NCI-H2029 (cell line): ENCODE results near the gene DCLK1.
"Not testable (repeated sequence)": the region's sequence is repeated elsewhere in the genome, so short reads cannot be mapped to it uniquely, and the experiment has no call there.

Experiments
- DNase-seq: peaks from one replicate; lab custom pipeline; 2025; lab: John Stamatoyannopoulos, UW

DCLK1 gene

DNA sequence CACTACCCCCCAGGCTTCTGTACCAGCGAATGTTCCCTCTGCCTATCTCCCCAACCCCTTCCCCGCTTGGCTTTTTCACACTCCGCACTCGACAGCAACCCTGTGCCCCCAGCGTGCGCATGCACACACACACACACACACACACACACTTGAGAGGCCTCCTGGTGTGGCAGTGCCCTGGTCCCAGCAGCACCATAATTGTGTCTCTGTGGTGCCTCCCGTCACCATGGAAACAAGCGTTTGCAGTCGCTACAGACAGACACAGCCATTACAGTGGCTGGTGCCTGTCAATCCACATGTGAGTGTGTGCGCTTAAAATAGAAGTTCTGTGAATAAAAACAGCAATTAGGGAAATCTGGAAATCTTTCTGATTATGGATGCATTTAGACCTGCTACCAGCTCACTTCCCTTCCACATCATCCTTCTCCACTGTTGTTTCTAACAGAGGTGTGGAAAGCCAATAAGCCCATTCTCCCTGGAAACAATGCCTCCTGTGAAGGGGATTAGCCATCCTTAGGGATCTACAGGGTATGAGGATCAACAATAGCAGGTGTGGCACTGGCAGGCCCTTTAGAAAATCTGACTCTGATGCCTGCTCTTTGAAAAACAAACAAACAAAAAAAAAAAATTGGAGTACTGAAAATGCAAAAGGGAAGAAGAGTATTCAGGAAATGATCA lies 146.3 kb downstream of the DCLK1 start:
- peak; percentile 38 for DNase-seq

DNA sequence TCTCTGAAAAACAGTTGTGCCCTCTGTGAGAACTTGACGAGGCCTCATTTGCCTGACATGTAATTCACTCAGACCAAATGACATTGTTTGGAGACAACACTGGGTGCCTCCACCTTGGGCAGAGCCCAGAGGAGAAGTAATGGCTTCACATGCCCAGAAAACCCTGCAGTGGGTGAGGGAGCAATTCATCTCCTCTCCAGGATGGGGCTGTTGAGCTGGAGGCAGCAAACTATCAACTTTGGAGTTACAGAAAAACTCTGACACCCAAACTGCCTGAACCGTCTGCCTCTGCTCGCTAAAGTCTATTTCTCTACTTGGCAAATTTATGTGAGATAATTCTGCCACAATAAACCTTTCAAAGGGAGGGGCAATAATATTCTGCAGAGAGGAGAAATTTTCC lies 146.9 kb downstream of the DCLK1 start:
- no peak for DNase-seq

DNA sequence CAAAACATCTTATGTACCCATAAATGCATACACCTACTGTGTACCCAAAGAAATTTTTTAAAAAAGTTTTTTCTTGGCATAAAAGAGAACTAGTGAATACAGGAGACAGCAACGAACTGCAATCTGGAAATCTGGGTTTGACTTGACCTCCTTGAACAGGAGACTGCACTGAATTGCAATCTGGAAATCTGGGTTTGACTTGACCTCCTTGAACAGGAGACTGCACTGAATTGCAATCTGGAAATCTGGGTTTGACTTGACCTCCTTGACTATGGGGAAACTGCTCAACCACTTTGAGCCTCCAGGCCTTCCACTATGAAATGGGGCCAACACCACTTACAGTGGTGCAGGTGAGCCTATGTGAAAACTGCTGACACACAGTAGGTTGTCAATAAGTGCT lies 147.5 kb downstream of the DCLK1 start:
- not testable (repeated sequence) for DNase-seq

DNA sequence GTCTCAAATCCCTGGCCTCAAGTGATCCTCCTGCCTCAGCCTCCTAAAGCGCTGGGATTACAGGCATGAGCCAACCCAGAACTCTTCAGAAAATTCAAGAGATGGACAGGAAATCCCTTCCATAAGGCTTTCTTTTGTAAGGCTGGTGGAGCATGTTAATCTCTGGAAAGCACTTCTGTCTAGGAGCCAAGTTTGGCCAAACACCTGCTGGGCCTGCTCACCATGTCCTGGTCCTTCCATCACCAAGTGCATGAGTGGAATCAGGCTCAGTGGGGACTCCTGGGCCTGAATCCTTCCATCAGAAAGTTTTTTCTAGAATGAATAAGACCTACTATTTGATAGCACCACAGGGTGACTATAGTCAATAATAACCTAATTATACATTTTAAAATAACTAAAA lies 148.0 kb downstream of the DCLK1 start:
- DNase-seq: no peak

DNA sequence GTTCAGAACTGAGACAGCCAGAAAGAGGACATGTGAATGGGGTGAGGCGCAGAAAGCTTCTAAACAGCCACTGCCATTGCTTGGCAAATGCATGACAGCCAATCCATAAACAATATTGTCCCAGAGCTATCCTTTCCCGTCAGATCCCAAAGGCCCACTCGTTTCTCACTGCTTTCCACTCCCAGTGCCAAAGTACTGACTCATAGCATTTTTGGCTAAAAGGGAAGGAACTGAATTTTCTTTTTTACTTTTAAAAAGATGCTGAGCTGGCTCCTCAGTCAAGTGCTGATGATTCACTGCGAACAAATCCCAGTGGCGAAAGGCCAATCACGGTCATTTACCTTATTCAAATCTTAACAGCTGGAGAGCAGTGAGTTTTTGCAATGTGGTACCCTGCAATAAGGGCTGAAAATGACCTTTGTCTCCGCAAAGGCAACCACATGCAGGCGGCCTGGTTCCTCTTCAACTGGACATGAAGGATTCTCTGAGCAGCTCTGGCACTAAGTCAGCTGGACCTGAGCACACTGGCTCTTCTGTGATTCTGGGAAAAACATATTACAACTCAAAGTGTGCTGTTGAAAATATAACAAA lies 151.7 kb downstream of the DCLK1 start:
- DNase-seq: no peak

DNA sequence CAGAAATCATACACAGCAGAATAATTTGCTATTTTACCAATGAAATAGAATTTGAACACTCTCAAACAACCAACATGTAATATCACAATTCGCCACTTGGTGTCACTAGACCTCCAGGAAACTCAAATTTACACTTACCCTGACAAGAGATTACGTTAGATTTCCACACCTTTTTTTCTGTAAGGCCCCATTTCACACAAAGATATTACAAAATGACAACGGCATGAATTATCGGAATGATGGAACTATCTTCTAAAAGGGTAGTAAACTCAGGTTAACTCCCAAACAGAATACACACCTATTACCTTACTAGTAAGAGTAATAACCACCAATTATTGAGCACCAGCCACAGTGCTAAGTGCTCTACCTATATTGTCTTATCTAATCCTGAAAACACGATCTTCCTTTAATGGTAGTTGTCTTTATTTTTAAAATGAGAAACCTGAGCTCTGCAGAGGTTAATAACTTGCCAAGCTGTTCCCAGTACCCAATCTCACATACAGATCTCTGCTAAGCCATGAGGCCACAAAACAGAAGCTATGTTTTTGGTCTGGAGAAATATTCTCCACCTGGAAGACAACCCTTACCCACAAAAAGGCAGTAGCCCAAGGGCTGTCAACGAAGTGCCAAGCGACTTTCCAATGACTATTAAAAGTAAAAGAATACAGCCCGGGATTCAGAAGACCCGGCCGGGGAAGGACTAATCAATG lies 152.4 kb downstream of the DCLK1 start:
- no peak for DNase-seq

DNA sequence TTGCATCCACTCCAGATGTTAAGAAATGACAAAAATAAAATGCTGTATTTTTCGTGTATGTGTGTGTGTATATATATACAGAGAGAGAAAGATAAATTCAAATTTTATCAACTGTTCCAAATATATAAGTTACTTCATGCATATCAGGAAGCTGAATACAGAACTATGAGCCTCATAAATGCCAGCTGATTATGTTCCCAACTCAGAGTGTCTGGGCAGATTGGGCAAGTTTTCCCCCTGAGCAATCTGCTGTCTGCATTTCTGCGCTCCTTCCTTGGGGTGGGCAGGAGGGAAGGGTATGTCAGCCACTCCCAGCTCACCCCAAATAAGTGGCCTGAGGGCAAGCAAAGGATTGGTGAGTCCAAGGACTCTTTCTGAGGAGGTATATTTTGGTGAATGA lies 154.1 kb downstream of the DCLK1 start:
- no peak for DNase-seq

DNA sequence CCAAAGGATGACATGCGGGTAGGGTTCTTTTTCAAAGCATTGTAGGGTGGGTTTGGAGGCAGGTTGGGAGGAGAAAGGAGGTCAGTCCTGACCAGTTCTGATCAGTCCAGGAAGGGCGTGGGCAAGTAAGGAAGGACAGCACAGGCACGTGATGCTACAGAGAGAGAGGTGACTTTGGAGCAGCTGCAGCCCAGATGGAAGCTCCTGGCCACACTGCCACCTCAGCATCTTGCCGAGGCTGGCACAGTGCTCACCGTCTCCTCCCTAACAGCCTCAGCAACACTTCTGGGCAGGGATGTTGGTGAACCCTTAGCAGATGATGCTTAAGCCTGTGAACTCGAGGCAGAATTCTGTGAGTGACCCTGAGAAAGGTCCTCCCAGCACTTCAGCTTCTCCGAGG lies 155.1 kb downstream of the DCLK1 start:
- no peak for DNase-seq

DNA sequence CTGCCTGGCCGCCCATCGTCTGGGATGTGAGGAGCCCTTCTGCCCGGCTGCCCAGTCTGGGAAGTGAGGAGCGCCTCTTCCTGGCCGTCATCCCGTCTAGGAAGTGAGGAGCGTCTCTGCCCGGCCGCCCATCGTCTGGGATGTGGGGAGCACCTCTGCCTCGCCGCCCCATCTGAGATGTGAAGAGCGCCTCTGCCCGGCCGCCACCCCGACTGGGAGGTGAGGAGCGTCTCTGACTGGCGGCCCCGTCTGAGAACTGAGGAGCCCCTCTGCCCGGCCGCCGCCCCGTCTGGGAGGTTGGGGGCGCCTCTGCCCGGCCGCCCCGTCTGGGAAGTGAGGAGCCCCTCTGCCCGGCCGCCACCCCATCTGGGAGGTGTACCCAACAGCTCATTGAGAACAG lies 164.2 kb downstream of the DCLK1 start:
- not testable (repeated sequence) for DNase-seq

DNA sequence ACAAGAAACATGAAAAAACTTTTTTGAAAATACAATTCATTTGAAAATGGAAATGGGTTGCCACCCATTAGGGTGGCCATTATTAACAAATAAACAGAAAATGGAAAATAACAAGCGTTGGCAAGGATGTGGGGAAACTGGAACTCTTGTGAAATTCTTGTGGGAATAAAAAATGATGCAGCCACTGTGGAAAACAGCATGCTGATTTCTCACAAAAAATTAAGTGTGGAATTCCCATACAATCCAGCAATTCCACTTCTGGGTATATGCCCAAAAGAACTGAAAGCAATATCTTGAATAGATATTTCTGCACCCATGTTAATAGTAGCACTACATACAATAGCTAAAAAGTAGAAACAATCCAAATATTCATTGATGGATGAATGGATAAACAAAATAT lies 165.2 kb downstream of the DCLK1 start:
- no peak for DNase-seq

DNA sequence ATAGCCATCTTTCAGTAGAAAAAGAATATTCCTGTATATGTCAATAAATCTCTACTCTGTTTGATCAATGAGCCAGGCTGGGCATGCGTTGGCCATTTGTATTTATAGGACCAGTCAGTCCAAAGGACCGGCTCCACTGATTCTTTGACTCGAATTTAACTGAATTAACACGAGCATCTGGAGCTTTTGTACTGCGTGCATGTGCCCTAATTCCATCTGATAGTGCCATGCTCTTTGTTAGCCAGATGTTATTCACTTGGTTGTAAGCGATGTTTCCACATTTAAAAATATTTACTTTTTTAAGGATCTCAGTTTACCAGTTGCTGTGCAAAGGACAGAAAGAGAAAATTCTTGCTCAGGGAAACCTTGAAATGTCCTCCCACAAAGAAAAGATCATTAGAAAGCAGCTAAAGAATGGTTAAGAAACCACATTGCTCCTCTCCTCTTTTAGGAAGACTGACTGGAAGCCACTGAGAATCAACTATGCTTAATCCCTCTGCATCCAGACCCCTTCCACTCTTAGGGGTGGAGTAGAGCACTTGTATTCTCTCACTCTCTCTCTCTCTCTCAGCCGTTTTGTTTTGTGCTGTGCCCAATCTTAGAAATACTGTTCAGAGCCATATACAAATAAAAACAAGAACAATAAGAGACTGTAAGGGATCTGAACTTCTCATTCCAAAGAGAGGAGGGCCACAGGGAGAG lies 165.8 kb downstream of the DCLK1 start:
- no peak for DNase-seq

DNA sequence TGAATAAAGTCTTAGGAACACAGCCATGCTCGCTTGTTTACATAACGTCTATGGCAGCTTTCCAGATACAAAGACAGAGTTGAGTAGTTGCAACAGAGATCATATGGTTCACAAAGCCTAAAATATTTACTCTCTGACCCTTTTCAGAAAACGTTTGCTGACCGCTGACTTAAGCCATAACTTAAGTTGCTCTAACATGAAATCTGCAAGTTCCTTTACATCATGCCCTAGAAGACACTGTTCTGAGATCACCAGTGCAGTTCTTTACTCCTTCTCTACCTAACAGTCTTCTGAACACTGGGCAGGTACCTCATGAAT lies 166.4 kb downstream of the DCLK1 start:
- DNase-seq: no peak

DNA sequence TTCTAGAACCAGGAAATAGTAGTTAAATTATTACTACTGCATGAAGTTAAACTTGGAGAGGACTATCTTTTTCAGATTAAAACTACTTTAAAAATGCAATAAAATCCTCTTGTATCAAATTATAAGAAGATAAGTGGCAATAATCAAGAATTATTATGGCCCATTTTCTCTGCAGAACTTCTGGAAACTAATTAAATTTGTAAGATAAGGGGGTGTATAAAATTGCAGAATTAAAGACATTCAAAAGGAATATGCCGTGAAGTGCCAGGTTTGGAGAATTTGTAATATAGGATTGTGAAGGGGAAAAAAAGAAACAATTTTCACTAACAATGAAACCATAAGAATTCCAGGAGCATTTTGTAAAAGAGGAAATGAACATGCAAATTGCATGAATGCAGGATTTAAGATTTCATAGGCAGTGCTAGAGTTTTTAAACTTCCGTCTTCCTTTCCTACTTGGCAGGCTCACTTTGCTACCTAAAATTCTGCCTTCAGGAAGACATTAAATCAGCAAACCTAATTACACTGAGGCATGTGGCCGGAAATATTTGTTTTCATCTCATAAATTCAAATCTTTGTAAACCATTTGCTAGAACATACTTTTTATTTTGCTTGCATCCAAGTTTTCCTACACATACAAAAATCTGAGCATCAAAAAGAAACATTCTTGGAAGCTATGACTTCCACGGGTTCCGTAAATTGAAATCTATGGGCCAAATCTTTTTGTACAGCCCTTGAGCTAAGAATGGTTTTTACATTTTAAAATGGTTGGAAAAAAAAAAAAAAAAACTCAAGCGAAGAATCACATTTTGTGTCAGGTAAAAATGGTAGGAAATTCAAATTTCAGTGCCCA lies 166.9 kb downstream of the DCLK1 start:
- DNase-seq: no peak

DNA sequence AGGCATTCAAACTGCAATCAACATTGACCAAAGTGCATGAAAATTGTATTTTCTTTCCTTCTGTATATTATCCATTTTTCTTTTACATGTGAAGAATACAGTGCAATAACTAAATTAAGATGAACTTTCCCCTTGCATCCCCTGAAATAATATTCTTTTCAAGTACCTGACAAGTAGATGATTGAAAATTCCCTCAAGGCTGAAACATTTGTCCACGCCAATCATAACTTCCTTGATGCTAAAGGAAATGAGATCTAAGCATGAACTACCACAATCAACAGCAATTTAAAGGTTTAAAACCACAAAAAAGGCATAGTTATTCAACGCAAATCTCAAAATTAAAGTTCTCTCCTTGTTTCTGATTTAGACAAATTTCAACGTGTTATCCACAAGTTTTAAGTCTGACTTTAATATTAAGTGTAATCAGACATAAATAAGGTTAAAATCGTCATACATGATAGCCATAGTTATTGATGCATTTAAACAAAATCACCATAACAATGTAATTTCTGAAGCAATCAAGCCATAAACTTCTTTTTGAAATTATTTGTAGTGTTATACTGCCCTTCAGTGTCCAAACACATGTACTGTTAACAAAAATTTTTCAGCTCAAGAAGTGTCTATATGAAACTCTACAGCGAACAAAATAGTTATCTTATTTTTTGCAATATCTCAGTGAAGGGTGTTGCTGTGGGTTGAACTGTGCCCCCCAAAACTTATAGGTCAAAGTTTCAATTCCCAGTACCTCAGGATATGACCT lies 169.5 kb downstream of the DCLK1 start:
- no peak for DNase-seq

DNA sequence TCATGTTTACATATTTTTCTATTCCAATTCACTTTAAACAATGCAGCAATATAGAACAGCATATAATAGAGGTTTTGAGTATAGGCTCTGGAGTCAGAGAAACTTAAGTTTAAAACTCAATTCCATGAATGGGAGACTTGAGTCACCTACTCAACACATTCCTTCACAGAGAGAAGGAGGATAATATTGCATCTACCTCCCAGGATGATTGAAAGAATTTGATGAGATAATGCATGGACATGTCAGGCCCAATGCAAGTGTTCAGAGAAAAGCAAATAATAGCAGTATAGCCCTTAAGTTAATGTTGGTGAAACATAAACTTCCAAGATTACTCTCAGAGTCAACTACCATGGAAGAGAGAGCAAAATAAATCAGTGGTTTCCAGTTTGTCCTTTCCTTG lies 170.2 kb downstream of the DCLK1 start:
- DNase-seq: no peak

DNA sequence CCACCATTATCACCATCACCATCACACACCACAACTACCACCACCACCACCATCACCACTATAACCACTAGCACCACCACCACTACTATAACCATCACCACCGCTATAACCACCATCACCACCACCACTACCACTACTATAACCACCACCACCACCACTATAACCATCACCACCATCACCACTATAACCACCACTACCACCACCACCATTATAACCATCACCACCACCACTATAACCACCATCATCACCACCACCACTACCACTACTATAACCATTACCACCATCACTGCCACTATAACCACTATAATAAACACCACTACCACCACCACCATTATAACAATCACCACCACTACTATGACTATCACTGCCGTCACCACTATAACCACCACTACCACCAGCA lies 173.2 kb downstream of the DCLK1 start:
- no peak for DNase-seq

DNA sequence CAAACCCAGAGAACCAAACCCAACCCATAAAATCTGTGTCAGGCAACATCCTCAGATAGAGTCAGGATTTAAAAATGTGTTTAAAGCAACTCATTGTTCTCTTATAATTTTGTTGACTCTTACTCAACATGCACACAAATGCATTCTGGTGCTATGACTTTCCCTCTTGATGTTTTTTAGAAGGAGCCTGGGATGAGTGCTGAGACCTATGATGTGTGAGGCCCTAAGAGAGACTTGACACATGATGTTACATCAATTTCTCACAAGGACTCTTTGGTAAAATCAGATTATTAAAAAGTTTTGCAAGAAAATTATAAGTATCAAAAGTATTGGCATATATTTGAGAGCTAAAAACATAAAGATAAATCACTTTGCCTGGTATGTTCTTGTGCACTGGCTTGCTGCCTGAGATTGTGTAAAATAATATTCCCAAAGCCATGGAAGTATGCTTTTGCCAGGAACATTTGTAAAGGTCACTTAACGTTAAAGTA lies 173.9 kb downstream of the DCLK1 start:
- DNase-seq: no peak

DNA sequence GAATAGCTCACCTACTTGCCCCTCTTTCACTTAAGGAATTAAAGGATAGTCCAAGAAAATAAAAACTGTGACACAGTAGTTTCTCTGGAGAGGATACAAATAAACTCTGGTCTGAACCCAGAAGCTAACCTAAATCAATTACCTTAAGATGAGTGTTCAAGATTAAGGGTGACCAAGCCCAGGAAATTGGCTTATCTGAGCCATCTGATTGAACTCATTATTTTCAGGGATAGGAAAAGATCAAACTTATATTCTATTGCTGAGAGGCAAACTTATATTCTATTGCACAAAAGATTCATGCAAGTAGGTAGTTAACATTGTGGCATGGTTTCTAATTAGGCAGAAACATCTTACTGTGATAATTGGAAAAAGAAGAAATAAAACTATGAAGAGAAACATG lies 175.1 kb downstream of the DCLK1 start:
- DNase-seq: no peak

DNA sequence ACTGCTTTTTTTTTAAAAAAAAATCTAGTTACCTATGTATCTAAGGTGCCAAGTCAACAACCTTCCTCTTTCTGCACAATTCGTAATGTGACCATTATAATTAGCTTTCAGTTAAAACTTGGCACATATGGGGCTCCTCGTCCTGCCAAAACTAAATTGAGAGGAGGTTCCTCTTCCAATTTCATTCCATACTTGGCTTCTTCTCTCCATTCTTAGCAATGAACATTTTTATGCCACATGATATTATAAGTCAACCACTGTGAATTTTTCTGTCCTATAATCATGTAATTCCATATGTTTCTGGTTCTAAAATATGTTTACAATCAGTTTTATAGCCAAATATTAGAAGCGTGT lies 177.0 kb downstream of the DCLK1 start:
- no peak for DNase-seq

DNA sequence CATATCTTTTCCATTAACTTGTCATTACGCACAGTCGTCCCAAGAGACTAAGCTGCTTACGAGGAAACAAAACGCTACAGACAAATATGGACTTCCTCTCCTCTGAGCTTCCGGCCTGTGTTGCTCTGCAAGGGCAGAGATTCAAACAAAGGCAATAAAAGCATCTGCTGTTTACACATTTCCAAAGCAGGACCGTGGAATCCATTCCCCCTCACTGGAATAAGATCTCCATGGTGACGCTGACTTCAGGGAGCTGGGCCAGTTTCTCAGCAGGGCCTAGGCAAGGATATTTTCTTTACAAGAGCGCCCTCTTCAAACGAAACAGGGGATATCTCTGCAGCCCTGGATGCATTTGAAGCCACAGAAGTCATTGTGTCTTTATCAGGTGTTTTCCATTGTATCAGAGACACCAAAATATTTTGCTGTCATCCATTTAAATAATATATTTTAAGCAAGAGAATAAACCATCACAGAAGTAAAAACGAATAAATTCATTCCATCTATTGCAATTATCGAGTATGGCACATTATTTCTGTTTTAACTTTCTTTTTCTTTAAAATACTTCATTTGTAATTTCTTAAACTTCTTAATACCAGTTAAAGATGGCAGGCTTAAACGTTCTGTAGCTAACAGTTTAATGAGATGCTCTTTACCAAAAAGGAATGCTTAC lies 177.5 kb downstream of the DCLK1 start:
- peak; percentile 88 for DNase-seq

DNA sequence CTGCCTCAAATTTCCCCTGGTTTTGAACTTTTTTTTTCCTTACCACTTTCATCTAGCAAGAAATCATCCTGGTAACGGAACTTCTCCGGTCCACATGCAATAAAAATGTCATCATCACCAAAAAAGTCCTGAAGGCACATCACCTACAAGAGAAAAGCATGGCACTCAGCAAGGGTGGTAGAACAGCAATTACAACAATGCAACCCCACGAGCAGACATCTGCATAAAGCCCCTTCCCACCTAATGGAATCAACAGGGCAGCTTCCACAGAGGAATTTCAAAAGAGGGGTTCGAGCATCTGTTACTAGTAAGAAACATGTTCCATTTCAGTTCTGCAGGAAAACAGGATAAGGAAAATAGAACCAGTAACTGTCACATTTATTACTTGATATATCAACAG lies 183.9 kb downstream of the DCLK1 start:
- no peak for DNase-seq
